HUDEP-2 (cell line): ENCODE results near the gene CCR2.

Experiments used
- DNase-seq, 76 experiments: peaks; one replicate each; lab custom pipeline; 2025; ENCODE audit not compliant: unreplicated experiment in 76 of 76; lab: John Stamatoyannopoulos, UW

The CCR2 gene

DNA sequence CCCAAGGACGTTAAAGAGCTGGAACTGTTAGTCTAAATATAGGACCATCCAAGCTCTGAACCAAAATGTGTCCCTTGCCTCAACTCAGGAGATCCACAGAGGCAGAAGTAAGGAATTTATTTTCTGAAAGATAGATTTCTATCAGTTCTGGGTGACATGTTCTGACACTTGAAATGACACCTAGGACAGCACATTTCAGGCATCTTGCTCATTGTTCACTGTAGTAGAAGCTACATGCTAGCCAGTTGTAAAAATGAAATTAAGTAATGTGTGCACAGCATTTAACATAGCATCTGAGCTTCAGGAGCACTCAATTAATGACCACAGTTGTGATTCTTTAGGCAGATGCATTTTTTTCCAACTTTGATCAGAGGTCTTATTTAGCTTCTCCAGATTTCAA, 567 bp downstream of the CCR2 start:
- DNase-seq: no peak

- DNase-seq: no peak
These were observed 1.1 kb downstream of the CCR2 start for GRCh38 chr3:46354984-46355383.

- DNase-seq: no peak
These were observed 2.4 kb downstream of the CCR2 start for GRCh38 chr3:46356276-46356675.

DNA sequence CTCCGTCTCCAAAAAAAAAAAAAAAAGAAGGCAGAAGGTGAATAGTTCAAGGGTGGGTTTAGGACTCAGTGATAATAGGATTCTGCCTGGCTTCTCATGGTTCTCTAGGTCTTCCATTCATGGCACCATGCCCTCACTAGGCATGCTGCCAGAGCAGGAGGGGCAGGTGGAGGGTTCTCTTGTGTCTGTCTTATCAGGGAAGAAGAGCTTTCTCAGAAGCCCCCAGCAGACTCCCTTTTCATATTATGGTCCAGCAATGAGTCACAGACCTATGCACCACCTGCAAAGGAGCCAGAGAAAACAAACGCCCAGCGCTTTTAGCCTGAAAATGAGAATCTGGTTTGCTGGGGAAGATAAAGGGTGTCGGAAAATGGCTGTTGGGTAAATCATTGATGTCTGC, 3.0 kb downstream of the CCR2 start:
- DNase-seq: peak in 1 of 76 experiments; percentile 1

- DNase-seq: no peak
These were observed 4.6 kb downstream of the CCR2 start for GRCh38 chr3:46358466-46358865.

DNA sequence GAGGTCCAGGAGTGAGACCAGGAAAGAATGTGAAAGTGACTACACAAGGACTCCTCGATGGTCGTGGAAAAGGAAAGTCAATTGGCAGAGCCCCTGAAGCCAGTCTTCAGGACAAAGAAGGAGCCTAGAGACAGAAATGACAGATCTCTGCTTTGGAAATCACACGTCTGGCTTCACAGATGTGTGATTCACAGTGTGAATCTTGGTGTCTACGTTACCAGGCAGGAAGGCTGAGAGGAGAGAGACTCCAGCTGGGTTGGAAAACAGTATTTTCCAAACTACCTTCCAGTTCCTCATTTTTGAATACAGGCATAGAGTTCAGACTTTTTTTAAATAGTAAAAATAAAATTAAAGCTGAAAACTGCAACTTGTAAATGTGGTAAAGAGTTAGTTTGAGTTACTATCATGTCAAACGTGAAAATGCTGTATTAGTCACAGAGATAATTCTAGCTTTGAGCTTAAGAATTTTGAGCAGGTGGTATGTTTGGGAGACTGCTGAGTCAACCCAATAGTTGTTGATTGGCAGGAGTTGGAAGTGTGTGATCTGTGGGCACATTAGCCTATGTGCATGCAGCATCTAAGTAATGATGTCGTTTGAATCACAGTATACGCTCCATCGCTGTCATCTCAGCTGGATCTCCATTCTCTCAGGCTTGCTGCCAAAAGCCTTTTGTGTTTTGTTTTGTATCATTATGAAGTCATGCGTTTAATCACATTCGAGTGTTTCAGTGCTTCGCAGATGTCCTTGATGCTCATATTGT, 6.0 kb downstream of the CCR2 start:
- no peak for DNase-seq

DNA sequence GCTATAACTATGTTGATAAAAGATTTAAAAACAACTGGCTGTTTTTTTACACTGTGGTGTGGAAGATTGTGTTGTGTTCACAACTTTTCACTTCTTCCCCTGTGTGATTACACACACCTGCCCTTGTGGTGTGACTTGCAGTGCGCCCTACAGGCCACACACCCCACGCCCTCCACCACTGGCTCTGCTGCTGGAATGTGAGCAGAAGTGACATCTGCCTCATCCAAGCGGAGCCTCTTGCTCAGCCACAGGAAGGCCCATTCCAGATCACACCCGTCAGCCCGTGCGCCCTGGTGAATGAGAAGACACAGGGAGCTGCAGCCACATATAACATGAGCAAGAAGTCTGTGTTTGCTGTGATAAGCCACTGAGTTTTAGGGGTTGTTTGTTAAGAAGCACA, 7.0 kb downstream of the CCR2 start:
- DNase-seq: no peak

- no peak for DNase-seq
These were observed 7.7 kb downstream of the CCR2 start for GRCh38 chr3:46361408-46362283.

- no peak for DNase-seq
These were observed 11.1 kb downstream of the CCR2 start for GRCh38 chr3:46365041-46365440.

DNA sequence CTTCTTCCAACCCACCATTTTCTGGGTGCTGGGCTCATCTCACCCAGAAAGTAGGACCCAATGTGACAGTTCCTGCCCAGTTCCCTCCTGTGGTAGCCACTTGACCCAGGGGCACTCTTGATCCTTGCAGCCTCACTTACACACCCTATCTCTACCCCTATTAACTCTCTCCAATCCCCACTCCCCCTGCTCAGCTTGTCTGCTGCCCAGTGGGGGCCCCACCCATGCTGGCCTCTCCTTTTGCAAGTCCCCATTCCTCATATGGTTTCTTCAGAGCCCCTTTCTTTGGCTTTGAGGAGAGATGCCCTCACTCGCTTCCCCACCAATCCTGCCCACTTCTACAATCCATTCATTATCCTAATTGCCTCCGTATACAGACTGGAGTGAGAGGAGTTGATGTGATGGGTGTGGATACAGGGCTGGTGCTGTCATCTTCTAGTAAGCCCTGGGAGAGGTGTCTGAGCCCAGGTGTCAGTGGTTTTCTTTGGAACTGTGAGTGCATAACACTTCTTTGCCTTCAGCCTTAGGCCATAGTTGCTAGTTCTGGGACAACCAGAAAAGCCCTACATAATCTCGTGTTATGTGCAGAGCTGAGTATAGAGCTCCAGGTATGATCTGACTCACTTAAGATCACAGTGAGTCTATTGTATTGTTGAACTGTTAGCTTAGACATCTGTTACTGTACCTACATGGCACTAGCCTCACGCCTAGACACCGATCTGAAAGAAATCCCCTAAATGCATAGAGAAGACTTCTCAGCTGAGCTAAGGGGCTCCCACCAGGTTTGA, 12.0 kb downstream of the CCR2 start:
- DNase-seq: no peak

- no peak for DNase-seq
These were observed 13.9 kb downstream of the CCR2 start for GRCh38 chr3:46367811-46368210.

GRCh38 chr3:46368569-46368968, 14.7 kb downstream of the CCR2 start:
- peak in 6 of 76 experiments; percentile 1 to 20 (median 4) for DNase-seq

- no peak for DNase-seq
These were observed 15.2 kb downstream of the CCR2 start for GRCh38 chr3:46369151-46369550.

GRCh38 chr3:46369675-46370132, 15.8 kb downstream of the CCR2 start:
- no peak for DNase-seq

- DNase-seq: no peak
These were observed 17.1 kb downstream of the CCR2 start, which contains the start of gene CCR5 for GRCh38 chr3:46370839-46371518. Gene CCR5, plus strand, starts transcription at chr3:46370946. Its CDS starts 1,957 bp downstream, at chr3:46372903.

- no peak for DNase-seq
These were observed 17.8 kb downstream of the CCR2 start for GRCh38 chr3:46371519-46372340.

- peak in 5 of 76 experiments; percentile 6 to 22 (median 12) for DNase-seq
These were observed 18.8 kb downstream of the CCR2 start for GRCh38 chr3:46372492-46373359.

DNA sequence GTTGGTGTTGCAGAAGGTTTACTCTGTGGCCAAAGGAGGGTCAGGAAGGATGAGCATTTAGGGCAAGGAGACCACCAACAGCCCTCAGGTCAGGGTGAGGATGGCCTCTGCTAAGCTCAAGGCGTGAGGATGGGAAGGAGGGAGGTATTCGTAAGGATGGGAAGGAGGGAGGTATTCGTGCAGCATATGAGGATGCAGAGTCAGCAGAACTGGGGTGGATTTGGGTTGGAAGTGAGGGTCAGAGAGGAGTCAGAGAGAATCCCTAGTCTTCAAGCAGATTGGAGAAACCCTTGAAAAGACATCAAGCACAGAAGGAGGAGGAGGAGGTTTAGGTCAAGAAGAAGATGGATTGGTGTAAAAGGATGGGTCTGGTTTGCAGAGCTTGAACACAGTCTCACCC, 20.8 kb downstream of the CCR2 start:
- no peak for DNase-seq

- no peak for DNase-seq
These were observed 21.3 kb downstream of the CCR2 start for GRCh38 chr3:46375218-46375617.
